ENCODE data around the gene CREB5.

DNA sequence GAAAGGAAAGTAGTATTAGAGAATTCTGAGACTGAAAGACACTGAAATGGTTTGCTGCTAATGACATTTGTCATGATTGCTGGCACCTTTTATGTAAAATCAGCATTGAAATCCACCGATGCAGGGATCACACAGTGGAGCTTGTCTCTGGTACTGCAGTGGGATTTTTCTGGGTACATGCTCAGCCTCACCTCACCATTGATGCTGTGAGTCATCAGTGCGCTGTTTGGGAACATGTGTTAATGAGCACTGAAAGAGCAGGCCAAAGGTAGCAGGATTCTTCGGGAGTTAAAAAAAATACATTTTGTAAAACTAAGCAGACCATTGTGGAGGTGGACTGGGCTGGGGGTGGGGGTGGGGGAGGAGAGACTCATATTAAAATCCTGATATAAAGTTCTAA is 174.9 kb downstream of the CREB5 start:
- TF ChIP-seq, protein P1, sequence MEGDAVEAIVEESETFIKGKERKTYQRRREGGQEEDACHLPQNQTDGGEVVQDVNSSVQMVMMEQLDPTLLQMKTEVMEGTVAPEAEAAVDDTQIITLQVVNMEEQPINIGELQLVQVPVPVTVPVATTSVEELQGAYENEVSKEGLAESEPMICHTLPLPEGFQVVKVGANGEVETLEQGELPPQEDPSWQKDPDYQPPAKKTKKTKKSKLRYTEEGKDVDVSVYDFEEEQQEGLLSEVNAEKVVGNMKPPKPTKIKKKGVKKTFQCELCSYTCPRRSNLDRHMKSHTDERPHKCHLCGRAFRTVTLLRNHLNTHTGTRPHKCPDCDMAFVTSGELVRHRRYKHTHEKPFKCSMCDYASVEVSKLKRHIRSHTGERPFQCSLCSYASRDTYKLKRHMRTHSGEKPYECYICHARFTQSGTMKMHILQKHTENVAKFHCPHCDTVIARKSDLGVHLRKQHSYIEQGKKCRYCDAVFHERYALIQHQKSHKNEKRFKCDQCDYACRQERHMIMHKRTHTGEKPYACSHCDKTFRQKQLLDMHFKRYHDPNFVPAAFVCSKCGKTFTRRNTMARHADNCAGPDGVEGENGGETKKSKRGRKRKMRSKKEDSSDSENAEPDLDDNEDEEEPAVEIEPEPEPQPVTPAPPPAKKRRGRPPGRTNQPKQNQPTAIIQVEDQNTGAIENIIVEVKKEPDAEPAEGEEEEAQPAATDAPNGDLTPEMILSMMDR (IDR thresholded peaks at IDR 0.05; ENCODE audit: extremely low read depth in 1 of 2, insufficient read depth in 1 of 2, low read depth in 1 of 2, low read length in 2 of 2): no peak
- TF ChIP-seq POLR2AphosphoS5 (IDR thresholded peaks at IDR 0.05; ENCODE audit: insufficient read depth, low read depth, low read length): no peak

Data from endothelial cell of umbilical vein (primary cell).